ENCODE results near the gene FGD6.

Gene FGD6

GRCh38 chr12:95224202-95225170, 7.2 kb upstream of the FGD6 start:
- H3K4me2 ChIP-seq (ENCODE audit: low read length): no peak overlapping the region
- H3K27ac ChIP-seq: no peak overlapping the region
- H3K36me3 ChIP-seq (ENCODE audit: control insufficient read depth, insufficient read depth, low read length): no peaks in the 10 kb centered on the region
- no peaks in the 10 kb centered on the region for H3K9me3 ChIP-seq (ENCODE audit: control insufficient read depth, low read length)
- H3K79me2 ChIP-seq: peaks cover 57% of the 10 kb centered on the region
- H3K27me3 ChIP-seq (ENCODE audit: control insufficient read depth, insufficient read depth, low read length): no peaks in the 10 kb centered on the region
- no peak for TF ChIP-seq CTCF (IDR thresholded peaks at IDR 0.05)
- no peak overlapping the region for H3K9ac ChIP-seq
- peaks cover 8% of the 10 kb centered on the region for H3K4me1 ChIP-seq
- no peak overlapping the region for H3K4me3 ChIP-seq (ENCODE audit: low read depth, low read length)
- no peak overlapping the region for H2AFZ ChIP-seq

GRCh38 chr12:95220726-95221125, 3.5 kb upstream of the FGD6 start:
- no peak overlapping the region for H3K9ac ChIP-seq
- H3K4me2 ChIP-seq (ENCODE audit: low read length): no peak overlapping the region
- H3K27me3 ChIP-seq (ENCODE audit: control insufficient read depth, insufficient read depth, low read length): no peaks in the 10 kb centered on the region
- peaks cover 43% of the 10 kb centered on the region for H3K79me2 ChIP-seq
- no peaks in the 10 kb centered on the region for H3K36me3 ChIP-seq (ENCODE audit: control insufficient read depth, insufficient read depth, low read length)
- no peak overlapping the region for H3K4me3 ChIP-seq (ENCODE audit: low read depth, low read length)
- H3K27ac ChIP-seq: no peak overlapping the region
- no peak overlapping the region for H2AFZ ChIP-seq
- peaks cover 15% of the 10 kb centered on the region for H3K4me1 ChIP-seq
- H3K9me3 ChIP-seq (ENCODE audit: control insufficient read depth, low read length): no peaks in the 10 kb centered on the region
- no peak for TF ChIP-seq CTCF (IDR thresholded peaks at IDR 0.05)

- no peak overlapping the region for H3K27ac ChIP-seq
- H3K4me1 ChIP-seq: peaks cover 15% of the 10 kb centered on the region
- H3K4me3 ChIP-seq (ENCODE audit: low read depth, low read length): no peak overlapping the region
Observed at GRCh38 chr12:95220190-95220589, 2.9 kb upstream of the FGD6 start.

GRCh38 chr12:95218150-95219133, 1.2 kb upstream of the FGD6 start:
- Histone ChIP-seq H3K27me3 (ENCODE audit: control insufficient read depth, insufficient read depth, low read length) (no peaks in the 10 kb centered on the region), H3K36me3 (ENCODE audit: control insufficient read depth, insufficient read depth, low read length) (no peaks in the 10 kb centered on the region), H3K4me2 (ENCODE audit: low read length) (peak overlapping the region; percentile 79), H2AFZ (peak overlapping the region; percentile 88), H3K4me1 (peaks cover 9% of the 10 kb centered on the region), H3K4me3 (ENCODE audit: low read depth, low read length) (peak overlapping the region; percentile 88), H3K9ac (peak overlapping the region; percentile 67), H3K27ac (peak overlapping the region; percentile 92), H3K79me2 (peaks cover 26% of the 10 kb centered on the region), H3K9me3 (ENCODE audit: control insufficient read depth, low read length) (no peaks in the 10 kb centered on the region)
- TF ChIP-seq CTCF (IDR thresholded peaks at IDR 0.05): no peak

More at GRCh38 chr12:95220190-95220589, 2.9 kb upstream of the FGD6 start:
- Histone ChIP-seq H3K36me3 (ENCODE audit: control insufficient read depth, insufficient read depth, low read length) (no peaks in the 10 kb centered on the region), H2AFZ (no peak overlapping the region), H3K27me3 (ENCODE audit: control insufficient read depth, insufficient read depth, low read length) (no peaks in the 10 kb centered on the region), H3K9ac (no peak overlapping the region), H3K9me3 (ENCODE audit: control insufficient read depth, low read length) (no peaks in the 10 kb centered on the region), H3K4me2 (ENCODE audit: low read length) (no peak overlapping the region), H3K79me2 (peaks cover 43% of the 10 kb centered on the region)
- TF ChIP-seq CTCF (IDR thresholded peaks at IDR 0.05): no peak

All from parathyroid adenoma (tissue), 2 donors.